HCEC 1CT (cell line): ENCODE measurements around the gene SH2B3.

Experiments used
- DNase-seq: peaks from one replicate; pipeline ENCODE4 v3.0.0-alpha.2; 2017

SH2B3 gene

GRCh38 chr12:111409780-111410430 is 4.2 kb downstream of the SH2B3 start:
- peak; percentile 76 for DNase-seq

GRCh38 chr12:111410431-111411184 is 4.9 kb downstream of the SH2B3 start:
- peak; percentile 27 for DNase-seq

- DNase-seq = no peak
These were observed 5.6 kb downstream of the SH2B3 start for GRCh38 chr12:111411185-111411764.

GRCh38 chr12:111412007-111412829 is 6.5 kb downstream of the SH2B3 start:
- no peak for DNase-seq

- DNase-seq = no peak
These were observed 7.2 kb downstream of the SH2B3 start for GRCh38 chr12:111412830-111413441.

GRCh38 chr12:111413442-111414086 is 7.8 kb downstream of the SH2B3 start:
- DNase-seq = peak; percentile 81

GRCh38 chr12:111414711-111415252 is 9.1 kb downstream of the SH2B3 start:
- DNase-seq = no peak

- DNase-seq = no peak
These were observed 11.6 kb downstream of the SH2B3 start for GRCh38 chr12:111417290-111417689.

GRCh38 chr12:111417784-111418593 is 12.3 kb downstream of the SH2B3 start:
- DNase-seq = no peak

- no peak for DNase-seq
These were observed 12.8 kb downstream of the SH2B3 start for GRCh38 chr12:111418594-111418880.

- no peak for DNase-seq
These were observed 14.1 kb downstream of the SH2B3 start for GRCh38 chr12:111419784-111420183.

GRCh38 chr12:111420494-111420893 is 14.8 kb downstream of the SH2B3 start:
- DNase-seq = no peak

GRCh38 chr12:111424189-111424792 is 18.6 kb downstream of the SH2B3 start:
- no peak for DNase-seq

GRCh38 chr12:111424793-111425251 is 19.1 kb downstream of the SH2B3 start:
- DNase-seq = no peak

- no peak for DNase-seq
These were observed 19.9 kb downstream of the SH2B3 start for GRCh38 chr12:111425655-111426054.

- peak; percentile 51 for DNase-seq
These were observed 20.8 kb downstream of the SH2B3 start for GRCh38 chr12:111426344-111427185.

GRCh38 chr12:111427417-111428074 is 21.8 kb downstream of the SH2B3 start:
- no peak for DNase-seq

- DNase-seq = no peak
These were observed 22.5 kb downstream of the SH2B3 start for GRCh38 chr12:111428081-111428727.

- no peak for DNase-seq
These were observed 23.0 kb downstream of the SH2B3 start for GRCh38 chr12:111428728-111429175.
